T-cell (primary cell): ENCODE results near the gene MAP3K2. TPM values are rescaled to one million over a fixed set of nuclear protein-coding genes. Genes with fewer than 3 reads are reported as not detected.

Experiments
- ATAC-seq, 4 experiments: fragments of 200-7000 bp in 3 of 4; fragments of 150-1000 bp in 1 of 4; cut with Tn5 transposase; replicated peaks in 1 of 4; 1 replicate in 3 of 4; 2 replicates in 1 of 4; pipeline ENCODE4 v1.10.0; 2021; ENCODE audit warnings: moderate library complexity in 3 of 4, mild to moderate bottlenecking in 2 of 4, moderate number of reproducible peaks in 1 of 4
- CTCF ChIA-PET, 2 donors: fragments of 300-600 bp; sonication (Branson Sonifier 250); formaldehyde crosslinking; loops; one replicate each; lab custom pipeline; 2022; ENCODE audit warnings: antibody characterized with exemption in 2 of 2; lab: Charles Lee
- POLR2A ChIA-PET, 2 donors: fragments of 300-600 bp; sonication (Branson Sonifier 250); formaldehyde crosslinking; loops; one replicate each; lab custom pipeline; 2022; ENCODE audit warnings: antibody characterized with exemption in 2 of 2; lab: Charles Lee
- DNase-seq, 35 experiments: peaks; one replicate each; pipeline versions ENCODE4 v3.0.0 to v3.0.0-alpha.2; 2013 to 2023
- H3K27ac ChIP-seq: one replicate; pipeline ENCODE4 v1.5.1; 2013; ENCODE audit warnings: low read length
- H3K27me3 ChIP-seq, 2 experiments: replicated peaks in 1 of 2; 1 replicate in 1 of 2; 2 replicates in 1 of 2; pipeline versions ENCODE4 v1.6.1 to v1.7.0; 2013; ENCODE audit warnings: low read length in 1 of 2, mixed read lengths in 1 of 2; ENCODE audit not compliant: control insufficient read depth in 2 of 2, insufficient read depth in 2 of 2; ENCODE audit errors: extremely low read depth in 1 of 2
- H3K36me3 ChIP-seq, 2 donors: 1 replicate in 1 of 2; 2 replicates in 1 of 2; pipeline versions ENCODE4 v1.6.1 to v1.7.0; 2013; ENCODE audit warnings: low read length in 1 of 2; ENCODE audit not compliant: control insufficient read depth in 2 of 2, insufficient read depth in 1 of 2; ENCODE audit errors: extremely low read depth in 1 of 2
- H3K4me1 ChIP-seq, 2 experiments: 1 replicate in 1 of 2; 2 replicates in 1 of 2; pipeline versions ENCODE4 v1.6.1 to v1.7.0; 2013; ENCODE audit warnings: low read length in 2 of 2, mixed read lengths in 1 of 2; ENCODE audit not compliant: insufficient read depth in 2 of 2, control insufficient read depth in 1 of 2; ENCODE audit errors: extremely low read depth in 1 of 2
- H3K4me3 ChIP-seq, 2 donors: 1 replicate in 1 of 2; 2 replicates in 1 of 2; pipeline versions ENCODE4 v1.5.1 to v1.7.0; 2013; ENCODE audit warnings: mild to moderate bottlenecking in 2 of 2, low read length in 1 of 2, moderate library complexity in 1 of 2; ENCODE audit not compliant: control insufficient read depth in 1 of 2; ENCODE audit errors: extremely low read depth in 1 of 2
- H3K9me3 ChIP-seq: 2 replicates; pipeline ENCODE4 v1.7.0; 2013
- H3K27ac Mint-ChIP-seq, 2 donors: one replicate each; pipeline ENCODE4 v1.8.0; 2020 to 2021; ENCODE audit warnings: mild to moderate bottlenecking in 2 of 2, mixed read lengths in 2 of 2
- H3K27me3 Mint-ChIP-seq, 2 donors: one replicate each; pipeline ENCODE4 v1.8.0; 2021 to 2022; ENCODE audit warnings: mixed read lengths in 2 of 2
- H3K36me3 Mint-ChIP-seq: one replicate; pipeline ENCODE4 v1.8.0; 2021; ENCODE audit warnings: mixed read lengths
- H3K4me1 Mint-ChIP-seq, 3 donors: one replicate each; pipeline ENCODE4 v1.8.0; 2020 to 2022; ENCODE audit warnings: mixed read lengths in 3 of 3, mild to moderate bottlenecking in 1 of 3
- H3K4me3 Mint-ChIP-seq, 3 donors: one replicate each; pipeline ENCODE4 v1.8.0; 2020 to 2022; ENCODE audit warnings: mild to moderate bottlenecking in 3 of 3, mixed read lengths in 3 of 3, moderate library complexity in 3 of 3
- H3K9me3 Mint-ChIP-seq, 3 donors: one replicate each; pipeline ENCODE4 v1.8.0; 2020 to 2022; ENCODE audit warnings: mixed read lengths in 3 of 3
- WGBS: methylation state at CpG from one replicate; pipeline ENCODE4 v1.1.5; 2013; ENCODE audit warnings: missing lambda C conversion rate; ENCODE audit not compliant: insufficient coverage; 5-methylcytosine and 5-hydroxymethylcytosine counted together
- total RNA-seq, 35 experiments: library from RNA in 6 of 35; stranded (reverse) in 6 of 35; fragments of 120-200 nt in 1 of 35; gene quantifications; one replicate each; pipeline versions ENCODE4 v1.2.1 to v1.2.4 and lab custom pipeline; 2013 to 2026

Gene MAP3K2
- total RNA-seq, 5 donors from 2014 or later (not counting 1 experiment from before 2014, with no cell fraction given) = 81.6 to 89.1 (median 83.2) TPM

DNA sequence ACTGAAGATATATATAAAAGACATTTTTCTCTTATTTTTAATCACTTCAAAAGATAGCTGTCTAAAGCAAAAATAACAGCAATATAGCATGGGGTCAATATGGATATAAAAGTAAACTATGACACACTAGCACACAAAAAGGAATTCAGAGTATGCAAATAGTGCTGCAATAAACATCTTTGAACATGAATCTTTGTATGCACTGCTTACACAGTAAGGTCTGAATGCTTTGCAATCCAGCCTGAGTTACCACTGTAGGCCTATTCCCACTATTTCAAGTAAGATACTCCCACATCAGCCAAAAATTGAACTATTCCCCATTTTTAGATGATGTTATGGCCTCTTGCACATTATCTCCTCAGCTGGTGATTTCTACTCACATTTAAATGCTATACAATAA, 66.5 kb downstream of the MAP3K2 start:
- Mint-ChIP-seq H3K9me3 (peaks cover 6 to 9% (median 7%) of the 10 kb centered on the region in 3 donors), H3K4me1 (no peaks in the 10 kb centered on the region), H3K36me3 (peaks cover 63% of the 10 kb centered on the region), H3K27me3 (no peaks in the 10 kb centered on the region), H3K4me3 (no peak overlapping the region), H3K27ac (no peak overlapping the region)
- ChIA-PET POLR2A (no interaction called here), CTCF (no interaction called here)
- Histone ChIP-seq H3K27me3 (no peaks in the 10 kb centered on the region), H3K27ac (no peak overlapping the region), H3K36me3 (peaks cover 15 to 71% of the 10 kb centered on the region in 2 donors), H3K4me1 (no peaks in the 10 kb centered on the region), H3K4me3 (no peak overlapping the region), H3K9me3 (peaks cover 2% of the 10 kb centered on the region)
- DNase-seq = no peak
- no peak for ATAC-seq

DNA sequence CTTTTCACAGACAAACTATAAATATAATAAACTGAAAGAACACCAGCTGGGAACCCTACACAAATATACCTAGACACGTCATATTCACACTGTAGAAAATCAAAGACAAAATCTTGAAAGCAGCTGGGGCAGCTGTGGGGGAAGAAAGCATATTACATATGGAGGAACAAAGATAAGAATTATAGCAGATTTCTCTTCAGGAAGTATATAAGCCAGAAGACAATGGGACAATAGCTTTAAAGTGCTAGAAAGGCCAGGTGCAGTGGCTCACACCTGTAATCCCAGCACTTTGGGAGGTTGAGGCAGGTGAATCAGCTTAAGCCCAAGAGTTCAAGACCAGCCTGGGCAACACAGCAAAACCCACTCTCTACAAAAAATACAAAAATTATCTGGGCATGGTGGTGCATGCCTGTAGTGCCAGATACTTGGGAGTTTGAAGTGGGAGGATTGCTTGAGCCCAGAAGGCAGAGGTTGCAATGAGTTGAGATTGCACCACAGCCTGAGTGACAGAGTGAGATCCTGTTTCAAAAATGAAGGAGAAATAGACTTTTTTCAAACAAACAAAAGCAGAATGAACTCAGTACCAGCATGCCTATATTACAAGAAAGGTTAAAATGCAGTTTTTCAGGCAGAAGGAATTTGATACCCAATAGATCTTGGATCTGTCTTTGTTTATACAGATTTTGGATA, 67.0 kb downstream of the MAP3K2 start:
- Mint-ChIP-seq H3K36me3 (peaks cover 62% of the 10 kb centered on the region), H3K4me1 (no peaks in the 10 kb centered on the region), H3K27ac (no peak overlapping the region), H3K9me3 (peaks cover 6 to 9% (median 7%) of the 10 kb centered on the region in 3 donors), H3K4me3 (peak overlapping the region in 1 of 3 donors; percentile 21), H3K27me3 (no peaks in the 10 kb centered on the region)
- Histone ChIP-seq H3K4me1 (no peaks in the 10 kb centered on the region), H3K9me3 (peaks cover 2% of the 10 kb centered on the region), H3K4me3 (no peak overlapping the region), H3K27me3 (no peaks in the 10 kb centered on the region), H3K36me3 (peaks cover 15 to 72% of the 10 kb centered on the region in 2 donors), H3K27ac (no peak overlapping the region)
- POLR2A ChIA-PET = no interaction called here
- DNase-seq (no peak), ATAC-seq (no peak)
- CTCF ChIA-PET = no interaction called here
- WGBS = no CpG with 5 or more reads among the region's 1 CpG

DNA sequence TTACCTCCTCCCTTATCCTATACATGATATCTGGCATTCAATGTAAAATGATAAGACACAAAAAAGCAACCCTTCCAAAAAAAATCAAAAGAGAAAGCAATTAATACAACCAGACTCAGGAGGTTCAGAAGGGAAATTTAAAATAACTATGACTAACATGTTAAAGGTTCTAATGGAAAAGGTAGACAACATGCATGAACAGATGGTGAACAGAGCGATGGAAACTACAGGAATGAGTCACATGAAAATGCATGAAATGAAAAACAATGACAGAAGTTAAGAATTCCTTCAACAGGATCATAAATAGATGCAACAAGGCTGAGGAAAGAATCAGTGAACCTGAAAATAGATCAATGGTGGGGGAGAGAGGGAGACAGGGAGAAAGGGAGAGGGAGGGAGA, 67.7 kb downstream of the MAP3K2 start:
- DNase-seq = no peak
- no CpG with 5 or more reads among the region's 1 CpG for WGBS
- no peaks in the 10 kb centered on the region for H3K27me3 Mint-ChIP-seq
- Histone ChIP-seq H3K27ac (no peak overlapping the region), H3K4me1 (no peaks in the 10 kb centered on the region), H3K4me3 (no peak overlapping the region), H3K27me3 (no peaks in the 10 kb centered on the region), H3K36me3 (peaks cover 12 to 67% of the 10 kb centered on the region in 2 donors), H3K9me3 (peaks cover 2% of the 10 kb centered on the region)
- peaks cover 63% of the 10 kb centered on the region for H3K36me3 Mint-ChIP-seq
- ATAC-seq = no peak
- H3K27ac Mint-ChIP-seq = no peak overlapping the region
- peaks cover 6 to 9% (median 7%) of the 10 kb centered on the region in 3 donors for H3K9me3 Mint-ChIP-seq
- POLR2A ChIA-PET = interaction anchor here (0.6 to 0.7 kb wide), 4 partner anchors 11 to 159 kb away, joined by 3 to 20 read pairs (median 6); no protein-coding TSS in a partner anchor
- H3K4me3 Mint-ChIP-seq = no peak overlapping the region
- CTCF ChIA-PET = interaction anchor here in 1 of 2 donors (0.7 kb wide), 1 partner anchor 155 kb away, joined by 4 read pairs; no protein-coding TSS in a partner anchor
- H3K4me1 Mint-ChIP-seq = no peaks in the 10 kb centered on the region

DNA sequence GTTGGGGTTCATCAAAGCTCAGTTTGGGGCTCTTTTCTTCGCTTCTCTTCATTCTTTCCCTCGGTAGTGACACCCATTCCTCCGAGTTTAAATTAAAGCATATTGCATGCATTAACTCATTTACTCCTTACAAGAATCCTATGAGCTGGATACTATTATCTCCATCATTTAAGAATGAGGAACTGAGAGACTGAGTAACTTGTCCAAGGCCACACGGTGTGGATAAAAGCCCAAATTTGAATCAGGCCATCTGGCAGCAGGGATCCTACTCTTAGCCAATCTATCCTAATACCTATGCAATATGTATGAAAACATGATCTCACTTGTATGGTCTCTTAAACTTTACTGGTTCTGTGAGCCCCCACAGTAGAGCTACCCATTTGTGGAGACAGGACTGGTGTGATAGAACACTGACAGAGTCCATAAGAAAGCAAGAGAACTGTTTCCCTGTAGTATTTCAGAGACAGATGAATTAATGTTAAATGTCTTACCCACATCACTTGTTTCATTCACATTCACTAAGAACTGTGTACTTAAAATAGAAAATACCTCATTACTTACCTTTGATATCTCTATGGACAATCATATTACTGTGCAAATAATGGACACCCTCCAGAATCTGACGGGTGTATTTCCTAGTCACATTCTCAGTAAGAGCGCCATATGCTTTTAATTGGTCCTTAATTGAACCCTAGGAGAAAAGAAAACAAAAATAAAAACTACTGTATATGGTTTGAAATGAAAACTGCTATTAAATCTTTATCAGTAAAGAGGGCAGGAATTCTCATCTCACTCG, 73.4 kb downstream of the MAP3K2 start:
- Mint-ChIP-seq H3K9me3 (no peaks in the 10 kb centered on the region), H3K27ac (no peak overlapping the region), H3K27me3 (no peaks in the 10 kb centered on the region), H3K4me1 (no peaks in the 10 kb centered on the region), H3K36me3 (peaks cover 61% of the 10 kb centered on the region), H3K4me3 (no peak overlapping the region)
- POLR2A ChIA-PET = no interaction called here
- ATAC-seq (no peak), DNase-seq (no peak)
- no peaks in the 10 kb centered on the region for H3K4me1 ChIP-seq
- peaks cover 2 to 74% of the 10 kb centered on the region in 2 donors for H3K36me3 ChIP-seq
- 100% methylated on average over 1 of the region's 7 CpGs for WGBS
- H3K27ac ChIP-seq = no peak overlapping the region
- H3K27me3 ChIP-seq = no peaks in the 10 kb centered on the region
- CTCF ChIA-PET = no interaction called here
- H3K4me3 ChIP-seq = no peak overlapping the region
- H3K9me3 ChIP-seq = no peaks in the 10 kb centered on the region

DNA sequence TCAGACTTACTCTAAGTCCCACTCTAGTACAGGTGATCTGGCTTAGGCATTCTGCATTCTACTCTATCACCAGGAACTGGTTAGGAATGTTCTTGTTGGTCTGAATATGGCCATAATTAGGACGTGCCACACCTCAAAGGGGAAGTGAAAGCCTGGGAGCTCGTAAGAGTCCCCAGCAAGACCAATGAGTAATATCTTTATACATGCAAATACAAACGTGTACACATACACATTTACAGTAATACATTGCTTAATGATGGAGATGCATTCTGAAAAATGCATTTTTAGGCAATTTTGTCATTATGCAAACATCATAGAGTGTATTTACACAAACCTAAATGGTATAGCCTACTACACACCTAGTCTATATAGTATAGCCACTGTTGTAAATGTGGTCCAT, 74.4 kb downstream of the MAP3K2 start:
- Mint-ChIP-seq H3K4me3 (no peak overlapping the region), H3K36me3 (peaks cover 58% of the 10 kb centered on the region), H3K9me3 (no peaks in the 10 kb centered on the region), H3K27me3 (no peaks in the 10 kb centered on the region), H3K4me1 (no peaks in the 10 kb centered on the region), H3K27ac (no peak overlapping the region)
- H3K27me3 ChIP-seq = no peaks in the 10 kb centered on the region
- no CpG with 5 or more reads among the region's 3 CpGs for WGBS
- ATAC-seq = no peak
- peaks cover 8 to 75% of the 10 kb centered on the region in 2 donors for H3K36me3 ChIP-seq
- DNase-seq = no peak
- no peaks in the 10 kb centered on the region for H3K4me1 ChIP-seq
- no peak overlapping the region for H3K4me3 ChIP-seq
- ChIA-PET CTCF (no interaction called here), POLR2A (no interaction called here)
- no peak overlapping the region for H3K27ac ChIP-seq
- H3K9me3 ChIP-seq = no peaks in the 10 kb centered on the region

DNA sequence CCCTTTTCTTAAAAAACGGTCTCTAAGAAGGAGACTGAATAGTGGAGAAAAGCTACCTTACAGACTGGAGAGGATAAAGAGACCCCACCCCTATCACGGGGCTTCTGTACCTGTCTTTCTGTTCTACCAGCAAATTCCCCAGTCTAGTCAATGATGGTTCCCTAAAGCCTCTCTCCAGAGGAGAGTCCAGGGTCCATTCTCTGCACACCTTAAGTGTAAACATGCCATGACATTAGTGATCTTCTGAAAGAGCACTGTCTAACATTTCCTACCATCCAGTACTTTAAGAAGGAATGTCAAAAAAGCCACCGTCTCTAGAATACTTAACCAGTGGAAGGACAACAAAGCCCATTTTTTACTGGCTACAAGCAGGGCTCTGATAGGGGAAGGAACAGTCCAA, 76.8 kb downstream of the MAP3K2 start:
- ChIA-PET CTCF (no interaction called here), POLR2A (interaction anchor here in 1 of 2 donors (0.5 kb wide), 1 partner anchor 705 kb away, joined by 4 read pairs; no protein-coding TSS in a partner anchor)
- H3K9me3 Mint-ChIP-seq = no peaks in the 10 kb centered on the region
- peak overlapping the region in 1 of 2 donors; percentile 11 for H3K27ac Mint-ChIP-seq
- Histone ChIP-seq H3K27me3 (no peaks in the 10 kb centered on the region), H3K27ac (no peak overlapping the region), H3K9me3 (no peaks in the 10 kb centered on the region), H3K4me1 (no peaks in the 10 kb centered on the region), H3K4me3 (no peak overlapping the region), H3K36me3 (peaks cover 11 to 75% of the 10 kb centered on the region in 2 donors)
- no peak for DNase-seq
- no peaks in the 10 kb centered on the region for H3K4me1 Mint-ChIP-seq
- ATAC-seq = no peak
- no CpG with 5 or more reads among the region's 3 CpGs for WGBS
- no peak overlapping the region for H3K4me3 Mint-ChIP-seq
- peaks cover 59% of the 10 kb centered on the region for H3K36me3 Mint-ChIP-seq
- no peaks in the 10 kb centered on the region for H3K27me3 Mint-ChIP-seq
